Left lung (tissue), 10 donors: ENCODE results near the gene VASP. TPM values are rescaled to one million over a fixed set of nuclear protein-coding genes. Genes with fewer than 3 reads are reported as not detected.

Experiments
- ATAC-seq: fragments of 200-7000 bp; cut with Tn5 transposase; one replicate; pipeline ENCODE4 v1.9.1; 2020; ENCODE audit warnings: moderate library complexity
- DNase-seq, 4 donors: peaks; one replicate each; pipeline ENCODE4 v3.0.0-alpha.2; 2013 to 2020
- H3K27ac ChIP-seq, 2 donors: fragments of 200-600 bp; sonication (generic) in 1 of 2; one replicate each; pipeline versions ENCODE4 v1.5.0 to v1.8.0; 2020 to 2021
- H3K27me3 ChIP-seq, 2 donors: fragments of 200-600 bp; sonication (generic) in 1 of 2; one replicate each; pipeline versions ENCODE4 v1.5.0 to v1.8.0; 2020 to 2021
- H3K36me3 ChIP-seq, 2 donors: fragments of 200-600 bp; sonication (generic) in 1 of 2; one replicate each; pipeline versions ENCODE4 v1.5.0 to v1.8.0; 2020 to 2021
- H3K4me1 ChIP-seq, 2 donors: fragments of 200-600 bp; one replicate each; pipeline ENCODE4 v1.8.0; 2021
- H3K4me3 ChIP-seq, 2 donors: fragments of 200-600 bp; sonication (generic) in 1 of 2; one replicate each; pipeline versions ENCODE4 v1.5.0 to v1.8.0; 2020 to 2021; ENCODE audit warnings: mild to moderate bottlenecking in 1 of 2
- H3K9me3 ChIP-seq, 2 donors: fragments of 200-600 bp; sonication (generic) in 1 of 2; one replicate each; pipeline versions ENCODE4 v1.5.0 to v1.8.0; 2020 to 2021
- CTCF ChIP-seq, 2 donors: fragments of 200-600 bp; sonication (generic) in 1 of 2; IDR thresholded peaks; one replicate each; pipeline versions ENCODE4 v1.5.0 to v1.8.0; 2021; ENCODE audit warnings: antibody characterized with exemption in 2 of 2
- intact Hi-C, 2 donors: fragments of 100-400 bp; cut with DNase I; formaldehyde crosslinking; loops; one replicate each; pipeline versions ENCODE4 v1.11.2 to v1.14.2; 2022
- polyA plus RNA-seq, 6 donors: library from polyadenylated mRNA; unstranded; fragments of 120-200 nt; gene quantifications; one replicate each; pipeline ENCODE4 v1.2.1, GENCODE V29; 2013; ENCODE audit not compliant: insufficient read length in 6 of 6
- total RNA-seq, 2 donors: library from RNA; stranded (reverse); fragmentation: NEBNext Ultra II Directional; extraction: Animal tissue kit (Norgen Biotek cat#: 25700); gene quantifications; one replicate each; pipeline ENCODE4 v1.2.1, GENCODE V29; 2021
- donor health status: DM: no; HTN: yes; CAD: no.
- donor health status: DM: no; HTN: no; CAD: no.

VASP gene
- total and polyA plus RNA-seq, 8 donors, result 49.5 to 220 (median 57.4) TPM

GRCh38 chr19:45500918-45501729, 6.2 kb upstream of the VASP start:
- peak overlapping the region in 1 of 2 donors; percentile 86 for H3K27ac ChIP-seq
- H3K36me3 ChIP-seq, result no peaks in the 10 kb centered on the region
- no peak for ATAC-seq
- DNase-seq, result no peak
- H3K9me3 ChIP-seq, result no peaks in the 10 kb centered on the region
- TF ChIP-seq CTCF (IDR thresholded peaks at IDR 0.05), result no peak
- peaks cover 20 to 42% of the 10 kb centered on the region in 2 donors for H3K27me3 ChIP-seq
- H3K4me3 ChIP-seq, result no peak overlapping the region
- H3K4me1 ChIP-seq, result peaks cover 17 to 91% of the 10 kb centered on the region in 2 donors
- intact Hi-C loops, result no loop called here

GRCh38 chr19:45501730-45502014, 5.6 kb upstream of the VASP start:
- Histone ChIP-seq H3K27me3 (peaks cover 20 to 37% of the 10 kb centered on the region in 2 donors), H3K36me3 (no peaks in the 10 kb centered on the region), H3K27ac (peak overlapping the region in 1 of 2 donors; percentile 86), H3K4me3 (no peak overlapping the region), H3K4me1 (peaks cover 17 to 88% of the 10 kb centered on the region in 2 donors), H3K9me3 (no peaks in the 10 kb centered on the region)
- DNase-seq (no peak), ATAC-seq (no peak)
- no peak for TF ChIP-seq CTCF (IDR thresholded peaks at IDR 0.05)
- intact Hi-C loops, result no loop called here

- Histone ChIP-seq H3K27ac (peak overlapping the region in 1 of 2 donors; percentile 86), H3K4me3 (no peak overlapping the region), H3K9me3 (no peaks in the 10 kb centered on the region), H3K27me3 (peaks cover 20 to 37% of the 10 kb centered on the region in 2 donors), H3K36me3 (no peaks in the 10 kb centered on the region), H3K4me1 (peaks cover 17 to 86% of the 10 kb centered on the region in 2 donors)
- no peak for ATAC-seq
- DNase-seq, result no peak
- intact Hi-C loops, result no loop called here
- TF ChIP-seq CTCF (IDR thresholded peaks at IDR 0.05), result no peak
Observed at GRCh38 chr19:45502111-45502510, 5.2 kb upstream of the VASP start.

- ATAC-seq (no peak), DNase-seq (no peak)
- no peaks in the 10 kb centered on the region for H3K9me3 ChIP-seq
- TF ChIP-seq CTCF (IDR thresholded peaks at IDR 0.05), result no peak
- peaks cover 8 to 23% of the 10 kb centered on the region in 2 donors for H3K27me3 ChIP-seq
- H3K4me1 ChIP-seq, result peaks cover 5 to 68% of the 10 kb centered on the region in 2 donors
- intact Hi-C loops, result no loop called here
- H3K27ac ChIP-seq, result no peak overlapping the region
- H3K4me3 ChIP-seq, result no peak overlapping the region
- no peaks in the 10 kb centered on the region for H3K36me3 ChIP-seq
Observed at GRCh38 chr19:45503909-45504308, 3.4 kb upstream of the VASP start.

- Histone ChIP-seq H3K9me3 (no peaks in the 10 kb centered on the region), H3K27ac (peak overlapping the region; percentile 86 to 98), H3K36me3 (peaks cover 0 to 4% of the 10 kb centered on the region in 2 donors), H3K4me1 (peaks cover 8 to 66% of the 10 kb centered on the region in 2 donors), H3K27me3 (peaks cover 0 to 8% of the 10 kb centered on the region in 2 donors), H3K4me3 (no peak overlapping the region)
- ATAC-seq (no peak), DNase-seq (no peak)
- intact Hi-C loops, result no loop called here
- TF ChIP-seq CTCF (IDR thresholded peaks at IDR 0.05), result no peak
Observed at GRCh38 chr19:45505151-45505995, 1.9 kb upstream of the VASP start.
